Measurements from ENCODE around the gene ZEB2.
A peak's percentile ranks its signal among the peaks of the same experiment; 100 is the strongest.

The ZEB2 gene

DNA sequence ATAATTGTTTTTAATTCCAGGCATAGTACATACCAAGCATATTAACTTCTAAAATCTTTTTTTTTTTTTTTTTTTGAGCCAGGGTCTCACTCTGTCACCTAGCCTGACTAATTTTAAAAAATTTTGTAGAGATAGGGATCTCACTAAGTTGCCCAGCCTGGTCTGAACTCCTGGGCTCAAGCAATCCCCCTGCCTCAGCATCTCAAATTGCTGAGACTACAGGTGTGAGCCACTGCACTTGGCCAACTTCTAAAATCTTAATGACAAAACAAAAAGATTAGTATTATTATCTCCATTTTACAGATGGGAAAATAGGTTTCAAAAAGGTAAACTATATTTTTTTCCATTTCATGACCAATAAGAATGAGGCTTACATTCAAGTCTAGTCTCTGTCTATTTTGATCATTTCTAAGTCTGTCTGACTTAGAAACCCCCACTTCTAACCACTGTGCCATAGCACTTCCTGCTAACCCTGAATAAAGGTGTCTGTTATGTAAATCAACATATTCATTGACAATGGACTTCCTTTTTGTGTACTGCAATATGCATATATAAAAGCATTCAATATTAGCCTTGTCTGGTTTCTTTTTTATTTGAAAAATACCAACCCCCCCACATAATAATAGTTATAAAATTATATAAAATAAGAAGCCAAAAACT lies 28.7 kb upstream of the ZEB2 start:
- in situ Hi-C loops (cut with HindIII; ENCODE audit: low pct_ligation_motif_present, low sequenced_read_pairs) = no loop called here
- TF ChIP-seq, protein P1, sequence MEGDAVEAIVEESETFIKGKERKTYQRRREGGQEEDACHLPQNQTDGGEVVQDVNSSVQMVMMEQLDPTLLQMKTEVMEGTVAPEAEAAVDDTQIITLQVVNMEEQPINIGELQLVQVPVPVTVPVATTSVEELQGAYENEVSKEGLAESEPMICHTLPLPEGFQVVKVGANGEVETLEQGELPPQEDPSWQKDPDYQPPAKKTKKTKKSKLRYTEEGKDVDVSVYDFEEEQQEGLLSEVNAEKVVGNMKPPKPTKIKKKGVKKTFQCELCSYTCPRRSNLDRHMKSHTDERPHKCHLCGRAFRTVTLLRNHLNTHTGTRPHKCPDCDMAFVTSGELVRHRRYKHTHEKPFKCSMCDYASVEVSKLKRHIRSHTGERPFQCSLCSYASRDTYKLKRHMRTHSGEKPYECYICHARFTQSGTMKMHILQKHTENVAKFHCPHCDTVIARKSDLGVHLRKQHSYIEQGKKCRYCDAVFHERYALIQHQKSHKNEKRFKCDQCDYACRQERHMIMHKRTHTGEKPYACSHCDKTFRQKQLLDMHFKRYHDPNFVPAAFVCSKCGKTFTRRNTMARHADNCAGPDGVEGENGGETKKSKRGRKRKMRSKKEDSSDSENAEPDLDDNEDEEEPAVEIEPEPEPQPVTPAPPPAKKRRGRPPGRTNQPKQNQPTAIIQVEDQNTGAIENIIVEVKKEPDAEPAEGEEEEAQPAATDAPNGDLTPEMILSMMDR (IDR thresholded peaks at IDR 0.05; ENCODE audit: low read depth, low read length, missing control alignments) = no peak
- no peak overlapping the region for H3K4me3 ChIP-seq (ENCODE audit: low read depth, low read length)
- H3K36me3 ChIP-seq (replicated peaks) = no peaks in the 10 kb centered on the region
- H3K27ac ChIP-seq = no peak overlapping the region
- no peaks in the 10 kb centered on the region for H3K27me3 ChIP-seq (replicated peaks)
- no peak for DNase-seq

DNA sequence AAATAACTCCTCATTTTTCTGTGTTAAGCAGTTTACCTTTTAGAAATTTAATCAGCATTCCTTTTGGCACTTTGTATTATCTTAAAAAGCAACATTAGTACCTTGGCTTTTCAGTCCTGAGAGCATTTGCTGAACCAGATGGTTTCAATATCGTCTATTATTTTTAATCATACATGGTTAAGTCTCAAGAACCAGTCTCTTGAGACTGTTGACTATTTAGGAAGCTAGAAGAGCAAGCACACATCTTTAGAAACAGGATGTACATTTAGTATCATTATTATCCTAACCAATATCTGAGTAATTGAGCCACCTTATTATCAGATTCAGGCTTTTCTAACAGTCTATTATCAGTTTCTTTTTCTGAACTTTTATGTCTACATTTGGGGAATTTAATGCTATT lies 28.2 kb upstream of the ZEB2 start:
- TF ChIP-seq, protein P1 (IDR thresholded peaks at IDR 0.05; ENCODE audit: low read depth, low read length, missing control alignments) = no peak
- DNase-seq = no peak
- Histone ChIP-seq H3K27me3 (replicated peaks) (no peaks in the 10 kb centered on the region), H3K27ac (no peak overlapping the region), H3K36me3 (replicated peaks) (no peaks in the 10 kb centered on the region), H3K4me3 (ENCODE audit: low read depth, low read length) (no peak overlapping the region)
- in situ Hi-C loops (cut with HindIII; ENCODE audit: low pct_ligation_motif_present, low sequenced_read_pairs) = no loop called here

DNA sequence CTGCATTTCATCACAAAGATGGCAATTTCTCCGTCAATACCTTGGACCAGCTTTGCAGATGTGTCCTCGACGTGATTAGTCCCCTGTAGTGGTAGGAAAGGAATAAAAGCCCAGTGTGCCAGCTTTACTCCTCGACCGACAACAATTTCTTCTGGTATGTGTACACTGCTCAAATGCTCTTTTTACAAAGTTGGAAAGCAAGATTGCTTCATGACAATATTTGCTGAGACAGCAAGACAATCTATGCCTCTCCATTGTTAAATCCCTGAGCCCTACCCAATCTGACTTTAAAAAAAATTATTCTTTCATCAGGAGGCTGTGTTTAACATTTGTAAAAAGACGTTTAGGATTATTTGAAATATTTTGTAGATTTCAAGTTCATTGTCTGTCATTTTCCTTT lies 27.6 kb upstream of the ZEB2 start:
- H3K4me3 ChIP-seq (ENCODE audit: low read depth, low read length) = no peak overlapping the region
- H3K27ac ChIP-seq = no peak overlapping the region
- no peaks in the 10 kb centered on the region for H3K36me3 ChIP-seq (replicated peaks)
- in situ Hi-C loops (cut with HindIII; ENCODE audit: low pct_ligation_motif_present, low sequenced_read_pairs) = no loop called here
- no peaks in the 10 kb centered on the region for H3K27me3 ChIP-seq (replicated peaks)
- TF ChIP-seq, protein P1 (IDR thresholded peaks at IDR 0.05; ENCODE audit: low read depth, low read length, missing control alignments) = no peak
- no peak for DNase-seq

DNA sequence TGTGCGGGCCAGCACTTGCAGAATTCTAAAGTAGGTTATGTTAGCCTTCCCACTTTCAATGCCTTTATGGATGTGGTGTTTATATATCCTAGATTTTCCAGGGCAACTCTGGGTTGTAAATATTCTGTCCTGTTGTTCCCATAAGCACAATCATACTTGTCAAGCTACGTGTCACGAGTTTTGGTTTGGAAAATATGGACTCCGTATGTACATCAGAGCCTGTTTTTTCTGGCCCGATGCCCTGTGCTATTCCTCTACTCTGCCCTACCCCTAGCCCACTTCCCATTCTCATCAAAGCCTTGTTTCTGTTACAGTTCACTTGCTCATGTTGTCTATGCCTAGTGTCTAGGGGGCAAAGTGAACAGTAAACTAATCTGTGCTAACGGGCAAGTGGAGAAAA lies 27.0 kb upstream of the ZEB2 start:
- TF ChIP-seq, protein P1 (IDR thresholded peaks at IDR 0.05; ENCODE audit: low read depth, low read length, missing control alignments) = no peak
- H3K4me3 ChIP-seq (ENCODE audit: low read depth, low read length) = no peak overlapping the region
- H3K36me3 ChIP-seq (replicated peaks) = no peaks in the 10 kb centered on the region
- H3K27me3 ChIP-seq (replicated peaks) = no peaks in the 10 kb centered on the region
- in situ Hi-C loops (cut with HindIII; ENCODE audit: low pct_ligation_motif_present, low sequenced_read_pairs) = no loop called here
- H3K27ac ChIP-seq = no peak overlapping the region
- peak; percentile 65 for DNase-seq

DNA sequence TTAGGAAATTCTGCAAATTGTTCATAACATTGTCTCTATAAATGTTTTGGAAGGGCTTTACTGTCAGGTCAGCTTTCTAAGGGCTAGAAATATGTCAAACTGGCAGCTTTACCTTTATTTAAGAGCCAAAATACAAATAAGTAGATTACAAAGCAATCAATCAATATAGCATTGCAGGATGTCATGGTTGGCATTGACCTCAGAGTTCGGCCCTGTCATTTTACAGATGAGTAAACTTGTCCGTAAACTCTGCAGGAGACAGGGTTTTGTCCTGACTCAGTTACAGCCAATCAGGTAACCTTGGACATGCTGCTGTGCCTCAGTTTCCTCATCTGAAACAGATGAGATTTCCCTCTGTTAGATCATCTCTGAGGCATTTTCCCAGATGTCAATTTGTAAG lies 25.9 kb upstream of the ZEB2 start:
- no peak overlapping the region for H3K4me3 ChIP-seq (ENCODE audit: low read depth, low read length)
- DNase-seq = no peak
- TF ChIP-seq, protein P1 (IDR thresholded peaks at IDR 0.05; ENCODE audit: low read depth, low read length, missing control alignments) = no peak
- no peaks in the 10 kb centered on the region for H3K27me3 ChIP-seq (replicated peaks)
- in situ Hi-C loops (cut with HindIII; ENCODE audit: low pct_ligation_motif_present, low sequenced_read_pairs) = no loop called here
- no peak overlapping the region for H3K27ac ChIP-seq
- no peaks in the 10 kb centered on the region for H3K36me3 ChIP-seq (replicated peaks)

DNA sequence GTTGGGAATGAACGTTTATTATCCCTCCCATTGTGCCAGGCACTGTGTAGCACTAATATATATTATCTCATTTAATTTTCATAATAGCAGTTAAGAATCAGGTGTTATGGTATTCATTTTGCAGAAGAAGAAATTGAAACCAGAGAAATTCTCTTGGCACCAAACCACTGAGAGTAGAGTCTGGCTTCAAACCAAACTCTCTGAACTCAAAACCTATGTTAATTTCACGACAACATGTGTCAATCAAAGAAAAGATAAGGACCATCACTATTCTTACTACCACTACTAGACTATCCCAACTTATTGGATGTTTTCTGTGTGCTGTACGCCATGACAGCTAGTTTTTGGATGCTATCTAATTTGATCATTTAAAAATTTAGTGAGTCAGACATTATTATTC lies 24.1 kb upstream of the ZEB2 start:
- H3K4me3 ChIP-seq (ENCODE audit: low read depth, low read length) = no peak overlapping the region
- TF ChIP-seq, protein P1 (IDR thresholded peaks at IDR 0.05; ENCODE audit: low read depth, low read length, missing control alignments) = no peak
- no peaks in the 10 kb centered on the region for H3K36me3 ChIP-seq (replicated peaks)
- no peak overlapping the region for H3K27ac ChIP-seq
- H3K27me3 ChIP-seq (replicated peaks) = no peaks in the 10 kb centered on the region
- in situ Hi-C loops (cut with HindIII; ENCODE audit: low pct_ligation_motif_present, low sequenced_read_pairs) = no loop called here
- no peak for DNase-seq

Data from brain microvascular endothelial cell (primary cell).